GDM1 (cell line): Measurements from ENCODE around the gene C12orf56.
"Not testable (repeated sequence)": the region's sequence is repeated elsewhere in the genome, so short reads cannot be mapped to it uniquely, and the experiment has no call there.

Experiments used
- DNase-seq: peaks from one replicate; lab custom pipeline; 2025; lab: John Stamatoyannopoulos, UW

Gene C12orf56

GRCh38 chr12:64311877-64312276, 78.7 kb downstream of the C12orf56 start:
- no peak for DNase-seq

- DNase-seq = no peak
Observed at GRCh38 chr12:64304571-64304970, 86.0 kb downstream of the C12orf56 start.

GRCh38 chr12:64299628-64300027, 90.9 kb downstream of the C12orf56 start:
- no peak for DNase-seq

- no peak for DNase-seq
Observed at GRCh38 chr12:64296301-64296700, 94.3 kb downstream of the C12orf56 start.

GRCh38 chr12:64293654-64294364, 96.7 kb downstream of the C12orf56 start:
- no peak for DNase-seq

- DNase-seq = not testable (repeated sequence)
Observed at GRCh38 chr12:64293174-64293573, 97.4 kb downstream of the C12orf56 start.

- DNase-seq = no peak
Observed at GRCh38 chr12:64286521-64286920, 104.0 kb downstream of the C12orf56 start.

GRCh38 chr12:64284256-64284655, 106.3 kb downstream of the C12orf56 start:
- DNase-seq = no peak

- DNase-seq = no peak
Observed at GRCh38 chr12:64278421-64278820, 112.1 kb downstream of the C12orf56 start.

GRCh38 chr12:64273527-64274403, 116.8 kb downstream of the C12orf56 start:
- no peak for DNase-seq

- no peak for DNase-seq
Observed at GRCh38 chr12:64270411-64270810, 120.1 kb downstream of the C12orf56 start.

GRCh38 chr12:64269161-64269560, 121.4 kb downstream of the C12orf56 start:
- no peak for DNase-seq

- DNase-seq = no peak
Observed at GRCh38 chr12:64268409-64268808, 122.1 kb downstream of the C12orf56 start.

- DNase-seq = no peak
Observed at GRCh38 chr12:64265839-64266238, 124.7 kb downstream of the C12orf56 start.

GRCh38 chr12:64261813-64262212, 128.7 kb downstream of the C12orf56 start:
- DNase-seq = no peak

- DNase-seq = no peak
Observed at GRCh38 chr12:64258576-64258975, 132.0 kb downstream of the C12orf56 start.

- DNase-seq = no peak
Observed at GRCh38 chr12:64256166-64256800, 134.3 kb downstream of the C12orf56 start.

- no peak for DNase-seq
Observed at GRCh38 chr12:64255249-64255648, 135.3 kb downstream of the C12orf56 start.

- DNase-seq = no peak
Observed at GRCh38 chr12:64253356-64253755, 137.2 kb downstream of the C12orf56 start.

GRCh38 chr12:64252681-64253080, 137.9 kb downstream of the C12orf56 start:
- DNase-seq = no peak

- no peak for DNase-seq
Observed at GRCh38 chr12:64243809-64244208, 146.7 kb downstream of the C12orf56 start.

- DNase-seq = no peak
Observed at GRCh38 chr12:64240781-64241180, 149.8 kb downstream of the C12orf56 start.

- no peak for DNase-seq
Observed at GRCh38 chr12:64237382-64237781, 153.2 kb downstream of the C12orf56 start.
